Stimulated activated CD8-positive, alpha-beta memory T cell treated with anti-CD3 and anti-CD28 coated beads, Interleukin-4, amount 100 ng/mL, for 48 hours (primary cell): ENCODE data around the gene ARHGEF4.

Experiments used
- DNase-seq: peaks from one replicate; pipeline ENCODE4 v3.0.0-alpha.2; 2020

The ARHGEF4 gene

DNA sequence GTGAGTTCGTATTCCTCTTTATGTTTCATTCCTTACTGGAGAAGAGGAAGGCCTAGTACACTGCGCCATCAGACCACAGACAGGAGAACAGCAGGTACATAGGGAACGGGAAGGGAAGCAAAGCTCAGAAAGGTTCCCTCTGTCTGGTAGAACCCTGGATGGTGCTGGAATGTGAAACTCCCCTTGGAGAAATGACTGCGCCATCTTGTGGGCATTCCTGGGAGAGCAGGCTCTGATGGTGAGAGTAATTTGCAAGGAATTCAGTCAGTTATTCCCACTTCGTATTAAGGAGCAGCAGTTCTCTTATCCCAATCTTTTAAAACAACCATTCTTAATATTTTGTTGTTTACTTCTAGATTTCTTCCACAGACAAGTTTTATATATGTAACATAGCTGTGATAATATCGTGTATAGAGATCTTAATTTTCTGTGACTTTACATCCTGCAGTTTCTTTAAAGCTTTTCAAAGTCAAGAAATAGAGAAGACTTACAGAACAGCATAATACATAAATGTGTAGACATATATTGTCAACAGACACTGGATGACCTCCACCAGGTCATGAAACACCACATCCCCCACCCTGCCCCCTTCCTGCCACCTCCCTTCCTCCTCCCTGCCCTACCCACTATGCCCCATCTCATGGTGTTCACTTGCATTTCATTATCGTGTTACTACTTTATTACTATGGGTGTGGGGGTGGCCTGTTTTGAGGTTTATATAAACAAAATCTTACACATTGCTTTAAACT, 83.9 kb downstream of the ARHGEF4 start:
- DNase-seq: peak; percentile 84

DNA sequence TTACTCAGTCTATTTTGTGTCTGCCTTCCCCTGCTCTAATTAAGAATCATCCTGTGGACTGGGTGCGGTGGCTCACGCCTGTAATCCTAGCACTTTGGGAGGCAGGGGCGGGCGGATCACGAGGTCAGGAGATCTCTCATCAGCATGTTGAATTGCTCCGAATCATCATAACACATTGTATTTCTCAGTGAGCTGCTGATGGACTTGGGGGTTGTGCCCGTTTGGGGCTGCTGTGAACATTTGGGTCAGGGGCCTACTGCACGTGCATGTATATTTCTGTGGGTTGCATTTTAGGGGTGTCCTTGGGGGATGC, 84.4 kb downstream of the ARHGEF4 start:
- no peak for DNase-seq

DNA sequence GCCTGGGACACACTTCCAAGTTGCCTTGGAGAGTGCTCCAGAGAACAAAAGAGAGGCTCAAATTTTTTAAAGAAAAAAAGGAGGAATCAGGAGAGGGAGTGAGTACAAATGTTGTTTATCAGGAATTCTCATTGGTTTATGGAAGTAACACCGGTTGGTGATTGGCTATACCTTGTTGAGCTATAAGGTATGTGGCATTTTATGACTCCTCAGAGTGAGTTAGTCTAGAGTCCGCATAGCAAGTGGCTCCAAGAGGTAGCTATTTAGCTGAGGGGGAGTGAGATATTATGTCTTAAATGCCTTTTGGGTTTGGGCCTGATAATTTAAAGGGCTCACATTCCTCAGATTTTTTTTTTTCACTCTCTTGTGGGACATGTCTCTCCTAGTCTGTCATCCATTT, 85.7 kb downstream of the ARHGEF4 start:
- DNase-seq: no peak

DNA sequence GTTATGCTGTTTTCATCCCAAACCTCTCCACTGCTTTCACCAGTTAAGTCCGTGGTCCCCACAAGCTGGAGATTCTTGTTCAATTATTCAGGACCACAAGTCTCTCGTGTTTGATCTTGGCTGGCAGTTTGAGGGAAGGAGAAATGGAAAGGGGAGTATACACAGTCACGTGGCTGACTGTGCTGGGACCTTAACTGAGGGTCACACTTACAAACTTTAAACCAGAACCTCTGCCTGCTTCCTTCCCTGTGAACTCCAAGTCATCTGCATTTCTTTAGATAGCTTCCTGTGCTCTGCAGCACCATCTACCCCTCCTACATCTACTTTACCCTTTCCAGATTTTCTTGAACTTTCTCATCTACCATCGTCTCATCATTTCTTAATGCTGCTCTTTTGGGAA, 91.7 kb downstream of the ARHGEF4 start:
- no peak for DNase-seq

DNA sequence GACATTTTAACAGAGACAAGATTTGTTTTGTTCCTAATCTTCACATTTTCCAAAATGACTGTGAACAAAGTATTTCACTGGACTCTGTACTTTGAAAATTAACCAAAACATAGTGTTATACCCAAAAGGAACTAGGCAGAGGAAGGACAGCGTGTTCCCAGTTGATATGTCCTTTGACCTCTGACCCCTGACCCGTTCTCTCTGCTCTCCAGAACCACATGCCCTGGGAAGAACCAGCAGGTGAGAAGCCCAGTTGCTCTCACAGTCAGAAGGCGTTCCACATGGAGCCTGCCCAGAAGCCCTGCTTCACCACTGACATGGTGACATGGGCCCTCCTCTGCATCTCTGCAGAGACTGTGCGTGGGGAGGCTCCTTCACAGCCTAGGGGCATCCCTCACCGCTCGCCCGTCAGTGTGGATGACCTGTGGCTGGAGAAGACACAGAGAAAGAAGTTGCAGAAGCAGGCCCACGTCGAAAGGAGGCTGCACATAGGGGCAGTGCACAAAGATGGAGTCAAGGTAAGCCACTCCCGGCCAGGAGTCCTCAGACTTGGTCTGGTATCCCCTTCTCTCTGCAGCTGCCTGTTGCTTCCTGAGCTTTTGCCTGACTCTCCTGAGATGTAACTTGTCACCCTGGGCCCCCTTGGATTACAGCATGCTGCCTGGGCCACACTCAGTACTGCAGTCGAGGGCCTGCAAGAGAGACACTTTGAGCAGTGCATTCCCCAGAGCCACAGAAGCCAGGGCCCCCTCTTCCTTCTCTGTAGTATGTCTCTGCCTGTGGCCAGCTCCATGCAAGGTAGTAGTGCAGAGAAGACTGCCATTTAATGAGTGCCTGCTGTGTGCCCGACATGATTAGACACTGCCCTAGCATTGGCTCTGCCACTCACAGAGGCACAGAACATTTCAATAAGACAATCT, 94.3 kb downstream of the ARHGEF4 start:
- no peak for DNase-seq

- no peak for DNase-seq
These were observed 96.8 kb downstream of the ARHGEF4 start for GRCh38 chr2:130933501-130933900.

DNA sequence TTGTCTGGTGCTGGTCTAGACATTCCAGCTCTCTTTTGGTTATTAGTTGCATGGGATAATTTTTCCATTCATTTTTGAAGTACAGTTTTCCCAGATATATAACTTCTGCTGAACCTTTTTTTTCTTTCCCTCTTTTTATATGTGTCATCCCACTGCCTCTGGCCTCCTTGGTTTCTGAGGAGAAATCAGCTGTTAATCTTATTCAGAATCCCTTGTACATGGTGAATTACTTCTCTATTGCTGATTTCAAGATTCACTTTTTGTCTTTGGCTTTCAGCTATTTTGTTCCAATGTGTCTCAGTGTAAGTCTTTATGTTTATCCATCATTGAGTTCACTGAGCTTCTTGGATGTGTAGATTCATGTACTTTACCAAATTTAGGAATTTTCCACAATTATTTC, 99.7 kb downstream of the ARHGEF4 start:
- DNase-seq: no peak

DNA sequence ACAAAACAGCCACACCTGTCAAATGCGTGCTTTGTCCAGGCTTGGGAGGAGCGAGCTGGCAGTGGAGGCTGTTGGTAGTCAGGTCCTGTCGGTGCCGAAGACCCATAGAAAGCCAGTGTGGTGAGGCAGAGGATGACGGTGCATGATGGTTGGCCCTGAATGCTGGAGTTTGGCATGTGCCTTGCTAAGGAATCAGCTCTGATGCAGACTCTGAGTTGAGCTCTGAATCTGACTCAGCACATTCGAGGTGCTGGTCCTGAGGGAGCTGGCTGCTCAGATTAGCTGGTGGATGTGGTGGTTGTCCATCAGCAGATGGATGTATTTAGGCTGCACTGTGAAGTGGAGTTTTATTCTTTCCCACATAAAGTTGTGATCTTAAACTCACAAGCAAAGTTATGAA, 111.3 kb downstream of the ARHGEF4 start:
- no peak for DNase-seq

- DNase-seq: no peak
These were observed 113.2 kb downstream of the ARHGEF4 start for GRCh38 chr2:130949954-130950353.

GRCh38 chr2:130951018-130951417, 114.3 kb downstream of the ARHGEF4 start:
- no peak for DNase-seq

DNA sequence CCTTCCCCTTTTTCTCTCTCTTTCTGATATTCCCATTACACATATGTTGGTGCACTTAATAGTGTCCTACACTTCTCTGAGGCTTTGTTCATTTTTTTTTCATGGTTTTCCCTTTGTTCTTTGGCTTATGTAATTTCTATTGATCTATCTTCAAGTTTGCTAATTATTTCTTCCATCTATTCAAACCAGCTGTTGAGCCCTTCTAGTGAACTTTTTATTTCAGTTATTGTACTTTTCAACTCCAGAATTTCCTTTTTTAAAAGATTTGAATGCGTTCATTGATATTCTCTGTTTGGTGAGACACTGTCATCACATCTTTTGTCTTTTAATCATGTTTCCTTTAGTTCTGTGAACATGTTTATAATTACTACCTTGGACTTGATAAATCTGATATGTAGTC, 118.2 kb downstream of the ARHGEF4 start:
- no peak for DNase-seq

DNA sequence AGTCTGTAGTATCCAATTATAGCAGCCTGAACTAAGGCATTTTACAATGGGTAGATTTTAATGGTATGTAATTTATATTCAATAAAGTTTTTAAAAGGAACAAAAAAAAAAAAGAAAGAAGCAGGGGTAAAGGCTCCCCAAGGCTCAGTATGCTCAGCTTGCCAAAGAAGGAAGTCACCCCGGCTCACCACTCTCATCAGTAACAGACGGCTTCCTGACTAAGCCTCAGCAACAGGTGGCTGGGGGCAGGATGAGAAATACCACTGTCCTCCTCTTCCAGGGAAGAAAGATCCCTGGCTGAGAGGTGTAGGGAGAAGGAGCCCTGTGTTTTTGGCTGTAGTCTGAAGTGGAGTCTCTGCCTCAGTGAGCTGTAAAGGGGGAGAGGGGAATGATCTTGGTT, 121.2 kb downstream of the ARHGEF4 start:
- DNase-seq: no peak

DNA sequence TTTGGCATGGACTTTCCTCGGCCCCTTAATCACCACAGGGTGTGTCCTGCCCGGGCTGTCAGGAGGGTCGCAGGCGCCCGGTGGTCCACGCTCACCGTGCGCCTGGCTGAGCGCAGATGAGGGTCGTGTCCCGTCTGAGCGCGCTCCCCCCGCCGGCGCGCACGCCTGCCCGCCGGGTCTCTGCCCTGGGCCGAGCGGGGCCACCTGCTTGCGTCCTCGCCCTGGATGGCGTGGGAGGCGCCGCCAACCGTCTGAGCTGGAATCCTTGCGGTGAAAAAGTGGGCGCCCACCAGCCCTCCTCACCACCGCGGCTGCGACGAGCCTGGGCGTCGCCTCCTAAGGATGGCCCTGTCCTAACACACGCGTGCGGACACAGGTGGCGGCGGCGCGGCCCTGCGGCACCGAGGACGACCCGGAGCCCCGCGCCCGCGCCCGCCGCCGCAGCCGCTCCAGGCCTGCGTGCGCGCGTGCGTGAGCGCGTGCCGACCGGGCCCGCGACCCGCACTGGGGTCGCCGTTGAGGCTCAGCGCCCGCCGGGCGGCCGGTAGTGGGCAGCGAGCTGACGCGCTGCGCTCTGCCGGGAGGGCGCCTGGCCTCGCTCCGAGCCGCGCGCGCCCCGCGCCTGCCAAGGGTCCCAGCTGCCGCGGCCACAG, 126.6 kb downstream of the ARHGEF4 start:
- no peak for DNase-seq

GRCh38 chr2:130963849-130964793, 127.4 kb downstream of the ARHGEF4 start:
- peak; percentile 42 for DNase-seq

- no peak for DNase-seq
These were observed 128.2 kb downstream of the ARHGEF4 start for GRCh38 chr2:130964931-130965330.

GRCh38 chr2:130966149-130966774, 129.5 kb downstream of the ARHGEF4 start:
- no peak for DNase-seq

DNA sequence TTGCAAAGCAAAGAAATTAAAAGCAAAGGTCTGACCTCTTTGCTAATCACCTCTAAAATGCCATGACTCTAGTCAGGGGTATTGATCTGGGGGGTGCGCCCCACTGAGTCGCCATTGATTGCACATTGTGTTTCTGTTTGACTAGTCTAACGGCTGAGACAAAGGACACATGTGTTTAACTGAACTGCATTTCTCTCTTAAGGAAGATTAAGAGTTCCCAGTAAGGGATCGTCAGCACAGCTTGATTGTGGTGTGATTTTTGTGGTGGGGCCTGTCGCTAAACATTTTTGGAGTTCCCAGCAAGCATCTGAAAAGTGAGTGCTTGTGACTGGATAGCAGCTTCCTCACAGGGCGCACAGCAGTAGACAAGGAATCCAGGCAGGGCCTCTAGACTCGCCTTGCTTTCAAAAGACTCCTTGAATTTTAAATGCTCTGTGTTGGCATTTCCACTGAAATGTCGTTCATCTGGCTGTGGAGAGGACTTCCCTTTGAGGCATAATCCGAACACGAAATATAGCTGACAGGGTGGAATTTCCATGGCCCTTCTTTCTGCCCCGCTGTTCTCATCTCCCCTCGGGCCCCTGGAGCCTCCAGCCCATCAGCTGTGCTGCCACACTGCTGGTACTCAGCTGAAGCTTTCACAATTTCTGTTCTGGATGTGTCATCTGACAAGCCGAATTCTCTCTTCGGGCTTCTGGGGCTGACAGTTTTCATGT, 130.2 kb downstream of the ARHGEF4 start:
- no peak for DNase-seq

- DNase-seq: no peak
These were observed 135.7 kb downstream of the ARHGEF4 start for GRCh38 chr2:130972410-130972809.

- DNase-seq: no peak
These were observed 139.0 kb downstream of the ARHGEF4 start for GRCh38 chr2:130975729-130976128.

DNA sequence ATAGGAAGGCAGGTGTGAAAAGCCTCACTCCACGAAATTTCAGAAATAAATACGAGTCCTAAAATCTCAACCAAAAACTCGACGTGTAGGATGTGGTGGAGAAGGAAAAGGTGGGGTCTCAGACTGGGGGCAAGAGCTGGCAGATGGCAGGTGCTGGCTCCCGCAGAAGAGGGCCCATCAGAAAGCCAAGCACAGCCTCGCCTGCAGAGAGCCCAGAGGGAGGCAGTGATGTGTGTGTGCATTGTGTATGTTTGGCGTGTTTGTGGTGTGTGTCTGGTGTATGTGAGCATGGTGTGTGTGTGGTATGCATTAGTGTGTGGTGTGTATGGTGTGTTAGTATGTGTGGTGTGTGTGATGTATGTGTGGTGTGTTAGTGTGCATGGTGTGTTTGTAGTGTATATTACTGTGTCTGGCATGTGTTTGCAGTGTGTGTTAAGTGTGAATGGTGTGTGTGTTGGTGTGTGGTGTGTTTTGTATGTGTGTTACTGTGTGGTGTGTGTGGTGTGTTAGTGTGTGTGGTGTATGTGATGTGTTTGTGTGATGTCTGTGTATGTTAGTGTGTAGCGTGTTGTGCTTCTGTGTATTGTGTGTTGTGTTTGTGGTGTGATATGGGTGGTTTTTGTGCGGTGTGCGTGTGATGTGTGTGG, 140.0 kb downstream of the ARHGEF4 start:
- no peak for DNase-seq

- no peak for DNase-seq
These were observed 140.8 kb downstream of the ARHGEF4 start for GRCh38 chr2:130977461-130978050.
